Dendritic cell treated with granulocyte-macrophage colony-stimulating factor and Interleukin-4, amounts not matched to agents 40 ng/mL and 50 ng/mL, for 4 days (primary cell): ENCODE measurements around the gene VPS37C.
"Not testable (repeated sequence)": the region's sequence is repeated elsewhere in the genome, so short reads cannot be mapped to it uniquely, and the experiment has no call there.

Source experiments
- H3K27ac Mint-ChIP-seq: one replicate; pipeline ENCODE4 v1.8.0; 2022; ENCODE audit warnings: mild to moderate bottlenecking, mixed read lengths
- H3K27me3 Mint-ChIP-seq: one replicate; pipeline ENCODE4 v1.8.0; 2022; ENCODE audit warnings: mild to moderate bottlenecking, mixed read lengths
- H3K36me3 Mint-ChIP-seq: one replicate; pipeline ENCODE4 v1.8.0; 2022; ENCODE audit warnings: low read depth, mixed read lengths
- H3K4me1 Mint-ChIP-seq: one replicate; pipeline ENCODE4 v1.8.0; 2022; ENCODE audit warnings: low read depth, mixed read lengths
- H3K4me3 Mint-ChIP-seq: one replicate; pipeline ENCODE4 v1.8.0; 2022; ENCODE audit warnings: mild to moderate bottlenecking, moderate library complexity, mixed read lengths
- H3K9me3 Mint-ChIP-seq: one replicate; pipeline ENCODE4 v1.8.0; 2022; ENCODE audit warnings: mixed read lengths
- intact Hi-C: fragments of 100-400 bp; cut with micrococcal nuclease; formaldehyde crosslinking; loops from one replicate; pipeline ENCODE4 v1.15.0; 2022

Gene VPS37C

DNA sequence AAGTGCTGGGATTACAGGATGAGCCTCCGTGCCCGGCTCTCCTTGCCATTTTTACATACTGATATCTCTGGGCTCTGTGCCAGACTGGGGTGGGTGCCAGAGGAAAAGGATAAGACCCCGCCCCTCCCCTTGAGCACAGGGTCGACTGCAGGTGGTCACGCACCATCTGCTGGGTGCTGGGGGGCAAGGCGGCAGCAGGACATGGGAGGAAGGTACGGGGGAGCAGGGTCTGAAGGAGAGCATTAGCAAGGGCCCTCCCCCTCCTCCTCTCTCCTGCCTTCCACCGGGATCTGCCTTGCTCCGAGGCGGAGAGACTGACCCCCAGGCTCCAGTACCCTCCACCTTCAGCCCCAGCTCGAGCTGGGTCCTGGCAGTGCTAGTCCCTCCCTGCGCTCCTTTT lies 32.4 kb upstream of the VPS37C start:
- H3K36me3 Mint-ChIP-seq: no peaks in the 10 kb centered on the region
- intact Hi-C loops: no loop called here
- peaks cover 28% of the 10 kb centered on the region for H3K27me3 Mint-ChIP-seq
- H3K4me1 Mint-ChIP-seq: peaks cover 16% of the 10 kb centered on the region
- H3K4me3 Mint-ChIP-seq: no peak overlapping the region
- H3K9me3 Mint-ChIP-seq: peaks cover 1% of the 10 kb centered on the region
- peak overlapping the region; percentile 37 for H3K27ac Mint-ChIP-seq

DNA sequence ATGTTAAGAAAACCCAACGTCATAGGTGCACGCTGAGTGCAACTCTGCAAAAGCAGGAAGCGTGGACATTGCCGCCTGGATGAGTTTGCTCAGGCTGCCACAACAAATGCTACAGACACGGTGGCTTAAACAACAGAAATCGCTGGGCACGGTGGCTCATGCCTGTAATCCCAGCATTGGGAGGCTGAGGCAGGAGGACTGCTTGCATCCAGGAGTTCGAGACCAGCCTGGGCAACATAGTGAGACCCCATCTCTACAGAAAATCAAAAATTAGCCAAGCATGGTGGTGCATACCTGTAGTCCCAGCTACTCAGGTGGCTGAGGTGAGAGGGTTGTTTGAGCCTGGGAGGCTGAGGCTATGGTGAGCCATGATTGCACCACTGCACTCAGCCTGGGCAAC lies 28.7 kb upstream of the VPS37C start:
- Mint-ChIP-seq H3K27me3 (peaks cover 18% of the 10 kb centered on the region), H3K4me3 (no peak overlapping the region), H3K9me3 (no peaks in the 10 kb centered on the region), H3K4me1 (peaks cover 21% of the 10 kb centered on the region), H3K27ac (no peak overlapping the region), H3K36me3 (no peaks in the 10 kb centered on the region)
- intact Hi-C loops: loop anchor here (5.0 to 10.0 kb wide), 2 partner anchors 43 to 355 kb away; no protein-coding TSS in a partner anchor

DNA sequence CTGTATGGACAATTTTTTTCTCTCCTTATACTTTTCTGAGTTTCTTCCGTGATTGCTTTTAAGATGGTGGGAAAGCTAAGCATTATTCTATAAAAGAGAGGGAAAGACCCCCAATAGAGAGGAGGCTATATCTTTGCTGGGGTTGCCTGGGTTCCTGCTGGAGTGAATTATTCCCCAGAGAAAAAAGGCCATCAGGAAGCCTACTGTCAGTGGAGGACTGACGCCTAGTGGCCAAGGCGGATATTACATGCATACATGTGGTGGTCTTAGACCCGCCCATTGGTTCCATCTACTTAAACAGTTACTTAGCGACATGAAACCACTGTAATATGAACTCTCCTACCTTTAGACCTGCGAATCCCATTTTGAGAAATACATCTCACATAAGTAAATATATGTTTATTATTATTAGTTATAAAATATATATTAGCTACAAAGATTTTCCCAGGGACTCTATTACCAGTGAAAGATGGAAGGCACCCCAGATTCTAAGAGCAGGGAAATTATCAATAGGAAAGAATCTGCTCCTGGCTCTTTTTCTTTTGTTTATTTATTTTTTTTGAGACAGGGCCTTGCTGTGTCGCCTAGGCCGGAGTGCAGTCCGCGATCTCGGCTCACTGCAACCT lies 26.4 kb upstream of the VPS37C start:
- no peak overlapping the region for H3K27ac Mint-ChIP-seq
- intact Hi-C loops: loop anchor here (1.0 to 10.0 kb wide), 3 partner anchors 40 to 353 kb away; no protein-coding TSS in a partner anchor
- no peak overlapping the region for H3K4me3 Mint-ChIP-seq
- peaks cover 4% of the 10 kb centered on the region for H3K27me3 Mint-ChIP-seq
- H3K9me3 Mint-ChIP-seq: no peaks in the 10 kb centered on the region
- H3K36me3 Mint-ChIP-seq: no peaks in the 10 kb centered on the region
- H3K4me1 Mint-ChIP-seq: peaks cover 21% of the 10 kb centered on the region

DNA sequence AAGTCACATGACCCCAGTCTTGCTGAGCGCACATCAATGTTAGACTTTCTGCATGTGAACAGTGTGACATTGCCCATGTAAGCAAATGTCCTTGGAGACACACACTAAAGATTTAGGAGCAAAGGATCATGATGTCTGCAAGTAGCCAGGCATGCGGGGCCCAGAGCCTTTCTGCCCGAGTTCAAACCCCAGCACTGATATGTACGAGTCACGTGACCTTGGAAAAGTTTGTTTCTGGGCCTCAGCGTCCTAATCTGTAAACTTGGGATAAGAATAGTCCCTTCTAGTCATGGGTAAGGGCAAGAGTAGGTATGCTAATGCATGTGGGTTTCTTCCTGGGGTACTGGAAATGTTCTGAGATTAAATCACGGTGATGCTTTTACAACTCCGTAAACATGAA lies 25.3 kb upstream of the VPS37C start:
- H3K27me3 Mint-ChIP-seq: peaks cover 4% of the 10 kb centered on the region
- intact Hi-C loops: loop anchor here (5.0 to 10.0 kb wide), 2 partner anchors 39 to 352 kb away; no protein-coding TSS in a partner anchor
- H3K9me3 Mint-ChIP-seq: no peaks in the 10 kb centered on the region
- H3K27ac Mint-ChIP-seq: no peak overlapping the region
- no peak overlapping the region for H3K4me3 Mint-ChIP-seq
- H3K36me3 Mint-ChIP-seq: no peaks in the 10 kb centered on the region
- peaks cover 18% of the 10 kb centered on the region for H3K4me1 Mint-ChIP-seq

DNA sequence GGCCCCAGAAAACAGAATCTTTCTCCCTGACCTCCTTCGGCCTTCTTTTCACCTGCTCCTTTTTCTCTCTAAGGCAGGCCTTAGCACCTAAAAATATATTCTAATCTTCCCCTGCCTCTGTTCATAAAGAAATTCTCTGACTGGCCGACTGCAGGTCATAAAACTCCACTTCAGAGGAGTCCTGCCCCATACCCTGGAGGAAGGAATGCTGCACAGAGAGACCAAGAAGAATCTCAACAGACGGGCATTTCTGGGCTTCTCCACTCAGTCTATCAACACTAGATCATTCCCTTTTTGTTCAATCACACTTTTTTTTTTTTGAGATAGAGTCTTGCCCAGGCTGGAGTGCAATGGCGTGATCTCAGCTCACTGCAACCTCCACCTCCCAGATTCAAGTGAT lies 22.4 kb upstream of the VPS37C start:
- Mint-ChIP-seq H3K9me3 (no peaks in the 10 kb centered on the region), H3K27me3 (no peaks in the 10 kb centered on the region), H3K4me3 (no peak overlapping the region), H3K4me1 (peaks cover 5% of the 10 kb centered on the region), H3K36me3 (no peaks in the 10 kb centered on the region), H3K27ac (no peak overlapping the region)
- intact Hi-C loops: loop anchor here (10.0 kb wide), 1 partner anchor 349 kb away; no protein-coding TSS in a partner anchor

DNA sequence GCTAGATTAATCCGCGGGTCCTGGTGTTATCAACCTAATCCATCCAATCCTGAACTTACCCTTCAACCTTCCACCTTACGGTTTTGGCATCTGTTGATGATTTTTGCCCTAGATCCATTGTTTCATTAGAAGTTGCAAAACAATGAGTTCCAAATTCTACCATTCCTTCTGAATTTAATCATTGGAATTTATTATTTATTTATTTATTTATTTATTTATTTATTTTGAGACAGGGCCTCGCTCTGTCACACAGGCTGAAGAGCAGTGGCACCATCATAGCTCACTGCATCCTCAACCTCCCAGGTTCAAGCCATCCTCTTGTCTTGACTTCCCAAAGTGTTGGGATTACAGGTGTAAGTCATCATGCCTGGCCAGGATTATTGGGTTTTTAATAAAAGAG lies 20.3 kb upstream of the VPS37C start:
- Mint-ChIP-seq H3K9me3 (no peaks in the 10 kb centered on the region), H3K4me3 (no peak overlapping the region)
- intact Hi-C loops: loop anchor here (10.0 kb wide), 1 partner anchor 347 kb away; no protein-coding TSS in a partner anchor

DNA sequence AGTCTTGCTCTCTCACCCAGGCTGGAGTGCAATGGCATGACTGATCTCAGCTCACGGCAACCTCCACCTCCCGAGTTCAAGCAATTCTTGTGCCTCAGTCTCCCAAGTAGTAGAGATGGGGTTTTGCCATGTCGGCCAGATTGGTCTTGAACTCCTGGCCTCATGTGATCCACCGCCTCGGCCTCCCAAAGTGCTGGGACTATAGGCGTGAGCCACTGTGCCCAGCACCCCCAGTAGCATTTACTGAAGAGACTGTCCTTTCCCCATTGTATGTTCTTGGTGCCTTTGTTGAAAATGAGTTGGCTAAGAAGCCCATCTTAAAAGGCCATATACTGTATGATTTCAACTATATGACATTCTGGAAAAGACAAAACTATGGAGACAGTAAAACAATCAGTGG lies 19.0 kb upstream of the VPS37C start:
- not testable (repeated sequence) for H3K4me3 Mint-ChIP-seq, H3K4me1 Mint-ChIP-seq, H3K27me3 Mint-ChIP-seq, H3K27ac Mint-ChIP-seq, H3K9me3 Mint-ChIP-seq, H3K36me3 Mint-ChIP-seq
- intact Hi-C loops: loop anchor here (10.0 kb wide), 1 partner anchor 345 kb away; no protein-coding TSS in a partner anchor

More for the DNA sequence above, 20.3 kb upstream of the VPS37C start:
- Mint-ChIP-seq H3K27ac (no peak overlapping the region), H3K36me3 (no peaks in the 10 kb centered on the region), H3K27me3 (peaks cover 2% of the 10 kb centered on the region), H3K4me1 (no peaks in the 10 kb centered on the region)

DNA sequence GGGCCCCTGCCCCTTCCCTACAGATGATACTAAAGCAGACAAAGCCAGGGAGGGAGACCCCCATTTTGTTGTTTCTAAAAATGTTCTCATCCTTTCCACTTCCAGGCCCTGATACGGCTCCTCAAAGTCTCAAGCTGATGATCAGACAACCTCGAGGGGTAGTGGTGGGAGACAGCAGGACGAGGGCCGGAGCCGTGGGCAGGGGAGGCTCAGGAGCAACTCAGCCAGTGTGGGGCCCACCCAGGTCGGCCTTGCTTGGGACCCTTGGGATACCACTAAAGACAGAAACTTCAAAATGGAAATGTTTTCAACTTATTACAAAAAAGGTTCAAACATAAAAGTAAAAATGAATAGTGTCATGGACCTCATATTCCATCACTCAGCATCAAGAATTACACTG lies 15.2 kb upstream of the VPS37C start:
- H3K4me1 Mint-ChIP-seq: peaks cover 26% of the 10 kb centered on the region
- H3K4me3 Mint-ChIP-seq: no peak overlapping the region
- H3K9me3 Mint-ChIP-seq: peaks cover 11% of the 10 kb centered on the region
- no peak overlapping the region for H3K27ac Mint-ChIP-seq
- H3K27me3 Mint-ChIP-seq: peaks cover 11% of the 10 kb centered on the region
- intact Hi-C loops: no loop called here
- no peaks in the 10 kb centered on the region for H3K36me3 Mint-ChIP-seq

DNA sequence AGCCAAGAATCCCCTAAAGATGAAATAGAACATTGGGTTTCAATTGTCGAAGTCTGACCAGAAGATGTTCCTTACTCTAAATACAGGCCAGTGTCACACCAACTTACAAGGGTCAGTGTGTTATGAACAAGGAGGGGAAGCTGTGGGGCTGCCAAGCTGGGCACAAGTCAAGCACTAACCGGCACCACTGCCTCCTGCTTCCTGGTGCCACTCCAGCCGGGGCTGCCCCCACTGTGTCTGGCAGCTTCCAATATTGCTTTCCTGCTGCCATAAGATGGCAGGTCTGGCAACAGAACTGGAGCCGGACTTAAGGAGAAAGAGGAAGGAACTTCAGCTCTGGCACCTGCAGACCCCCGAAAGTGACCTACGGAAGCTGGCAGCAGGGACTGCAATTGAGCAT lies 13.7 kb upstream of the VPS37C start:
- intact Hi-C loops: no loop called here
- Mint-ChIP-seq H3K27ac (peak overlapping the region; percentile 48), H3K27me3 (peaks cover 11% of the 10 kb centered on the region), H3K4me1 (peaks cover 32% of the 10 kb centered on the region), H3K36me3 (no peaks in the 10 kb centered on the region), H3K9me3 (peaks cover 11% of the 10 kb centered on the region), H3K4me3 (no peak overlapping the region)

DNA sequence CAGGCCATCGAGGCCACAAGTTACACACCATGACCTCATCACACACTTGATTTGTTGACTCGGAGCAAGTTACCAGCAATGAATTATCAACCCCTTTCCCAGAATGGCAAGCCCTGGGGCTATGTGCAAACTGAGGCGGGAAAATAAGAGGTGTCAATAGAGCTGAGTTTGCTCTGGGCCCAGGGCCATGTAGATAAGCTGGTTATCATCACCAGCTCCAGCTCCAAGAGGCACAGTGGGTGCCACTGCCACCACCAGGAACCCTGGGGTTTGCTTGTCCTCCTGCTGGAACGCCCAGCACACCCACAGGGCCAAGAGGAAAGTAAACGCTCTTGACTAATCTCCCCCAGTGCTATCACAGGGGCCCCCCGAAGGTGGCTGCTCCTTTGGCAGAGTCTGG lies 13.0 kb upstream of the VPS37C start:
- Mint-ChIP-seq H3K27ac (peak overlapping the region; percentile 48), H3K27me3 (peaks cover 11% of the 10 kb centered on the region), H3K4me3 (no peak overlapping the region), H3K9me3 (peaks cover 11% of the 10 kb centered on the region), H3K36me3 (peaks cover 6% of the 10 kb centered on the region), H3K4me1 (peaks cover 36% of the 10 kb centered on the region)
- intact Hi-C loops: no loop called here

DNA sequence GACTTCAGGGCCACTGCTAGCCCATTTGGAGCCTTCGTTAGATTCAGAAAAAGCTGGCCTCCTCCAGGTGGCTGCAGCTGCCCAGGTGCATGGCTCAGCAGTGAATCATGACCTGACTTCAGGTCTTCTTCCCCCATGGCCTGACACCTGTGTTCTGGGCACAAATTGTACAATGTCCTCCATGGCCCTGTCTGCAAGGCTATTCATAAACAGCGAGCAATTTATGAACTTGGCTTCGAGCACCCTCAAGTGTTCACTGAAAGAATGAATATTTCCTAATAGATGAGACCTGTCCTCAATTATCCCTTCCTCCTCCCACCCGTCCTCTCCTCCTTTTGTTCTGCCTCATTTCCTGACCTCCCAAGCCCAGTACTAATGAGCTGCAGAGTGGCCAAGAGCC lies 12.2 kb upstream of the VPS37C start:
- H3K4me3 Mint-ChIP-seq: no peak overlapping the region
- peaks cover 11% of the 10 kb centered on the region for H3K27me3 Mint-ChIP-seq
- H3K27ac Mint-ChIP-seq: no peak overlapping the region
- intact Hi-C loops: no loop called here
- peaks cover 11% of the 10 kb centered on the region for H3K9me3 Mint-ChIP-seq
- H3K36me3 Mint-ChIP-seq: peaks cover 12% of the 10 kb centered on the region
- H3K4me1 Mint-ChIP-seq: peaks cover 36% of the 10 kb centered on the region

DNA sequence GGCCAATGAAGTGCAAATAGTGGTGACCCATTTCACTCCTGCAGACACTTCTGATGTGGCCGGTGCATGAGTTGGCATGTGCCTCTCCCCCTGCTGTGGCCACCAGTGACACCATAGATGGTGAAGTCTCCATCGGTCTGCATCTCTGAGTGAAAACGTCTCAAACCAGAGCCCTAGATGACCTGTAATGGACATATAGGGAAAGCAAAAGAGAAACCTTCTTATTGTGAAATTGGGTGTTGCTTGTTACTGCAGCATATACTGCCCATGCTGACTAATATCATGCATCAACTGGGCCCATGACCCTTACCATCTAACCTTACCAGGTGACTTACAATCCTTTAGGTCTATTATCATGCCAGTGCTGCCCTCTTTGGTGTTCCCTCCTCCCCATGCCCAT lies 11.7 kb upstream of the VPS37C start:
- intact Hi-C loops: no loop called here
- H3K4me3 Mint-ChIP-seq: no peak overlapping the region
- H3K4me1 Mint-ChIP-seq: peaks cover 41% of the 10 kb centered on the region
- peaks cover 12% of the 10 kb centered on the region for H3K36me3 Mint-ChIP-seq
- peaks cover 11% of the 10 kb centered on the region for H3K27me3 Mint-ChIP-seq
- H3K27ac Mint-ChIP-seq: peak overlapping the region; percentile 57
- peaks cover 11% of the 10 kb centered on the region for H3K9me3 Mint-ChIP-seq

DNA sequence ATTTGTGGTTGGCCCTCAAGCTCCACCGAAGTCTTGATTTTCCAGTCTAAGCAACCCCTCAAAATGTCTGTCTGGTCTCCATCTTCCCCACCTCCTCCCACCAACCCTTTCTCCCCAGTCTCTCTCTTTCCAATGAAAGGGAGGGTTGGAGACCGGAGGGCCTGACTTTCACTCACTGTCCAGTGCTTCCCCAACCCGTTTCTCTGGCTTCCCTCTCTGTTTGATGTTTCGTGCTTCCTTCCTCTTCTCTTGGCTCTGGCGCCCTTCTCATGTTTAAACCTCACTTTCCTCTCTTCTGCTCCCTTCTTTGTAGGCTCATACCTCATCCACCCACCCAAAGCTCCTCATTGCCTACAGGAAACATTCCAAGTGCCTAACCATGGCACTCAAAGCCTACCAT lies 11.1 kb upstream of the VPS37C start:
- Mint-ChIP-seq H3K27ac (peak overlapping the region; percentile 57), H3K27me3 (peaks cover 11% of the 10 kb centered on the region), H3K36me3 (peaks cover 12% of the 10 kb centered on the region), H3K9me3 (peaks cover 11% of the 10 kb centered on the region), H3K4me3 (no peak overlapping the region), H3K4me1 (peaks cover 41% of the 10 kb centered on the region)
- intact Hi-C loops: no loop called here

DNA sequence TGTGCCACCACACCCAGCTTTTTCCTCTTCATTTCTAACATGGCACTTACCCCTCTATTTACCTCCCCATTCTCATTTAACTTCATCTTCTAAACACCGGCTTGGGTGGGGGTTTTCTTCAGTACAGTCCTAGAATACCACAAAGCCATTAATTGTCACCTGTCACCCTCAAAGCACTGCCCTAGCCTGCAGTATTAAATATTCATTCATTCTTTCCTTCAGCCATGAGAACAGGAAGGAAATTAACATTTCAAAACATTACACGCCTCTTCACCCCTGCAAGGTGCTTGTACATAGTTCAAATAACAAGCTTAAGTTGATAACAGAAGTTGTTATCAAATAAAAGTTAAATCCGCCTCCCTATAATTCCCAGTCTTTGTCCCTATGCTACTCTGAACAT lies 10.7 kb upstream of the VPS37C start:
- Mint-ChIP-seq H3K36me3 (peaks cover 12% of the 10 kb centered on the region), H3K9me3 (peaks cover 11% of the 10 kb centered on the region), H3K4me1 (peaks cover 41% of the 10 kb centered on the region), H3K27me3 (peaks cover 11% of the 10 kb centered on the region), H3K27ac (peak overlapping the region; percentile 57), H3K4me3 (no peak overlapping the region)
- intact Hi-C loops: no loop called here

DNA sequence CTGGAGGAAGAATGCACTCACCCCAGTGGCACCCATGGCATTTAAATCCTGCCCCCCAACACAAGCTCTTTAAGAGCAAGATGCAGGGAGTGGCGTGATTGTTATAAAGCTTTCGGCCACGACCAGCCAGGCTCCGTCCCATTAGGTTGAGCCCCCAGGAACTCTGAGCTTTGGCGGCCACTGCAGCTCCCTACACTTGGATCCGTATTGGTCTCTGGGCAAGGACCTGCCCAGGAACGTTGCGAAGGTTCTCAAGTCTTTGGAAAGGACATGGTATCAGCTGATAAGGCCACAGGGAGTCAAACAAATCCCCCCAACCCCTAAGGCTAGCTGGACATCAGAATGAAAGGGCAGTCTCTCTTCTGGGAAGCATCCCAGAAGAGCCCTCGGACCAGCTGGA lies 9.3 kb upstream of the VPS37C start:
- Mint-ChIP-seq H3K9me3 (peaks cover 11% of the 10 kb centered on the region), H3K27ac (no peak overlapping the region), H3K4me1 (peaks cover 42% of the 10 kb centered on the region), H3K36me3 (peaks cover 12% of the 10 kb centered on the region), H3K27me3 (peaks cover 4% of the 10 kb centered on the region), H3K4me3 (no peak overlapping the region)
- intact Hi-C loops: no loop called here
